Muscle of arm (tissue), 12 donors: ENCODE results near the gene EXOC4. TPM values are rescaled to one million over a fixed set of nuclear protein-coding genes. Genes with fewer than 3 reads are reported as not detected.
A peak's percentile ranks its signal among the peaks of the same experiment; 100 is the strongest.
"Not testable (repeated sequence)": the region's sequence is repeated elsewhere in the genome, so short reads cannot be mapped to it uniquely, and the experiment has no call there.

Source experiments
- DNase-seq: peaks from one replicate; pipeline ENCODE4 v3.0.0-alpha.2; 2013
- polyA plus RNA-seq, 12 donors: library from polyadenylated mRNA; unstranded; fragments of 120-200 nt; gene quantifications; one replicate each; pipeline ENCODE4 v1.2.1, GENCODE V29; 2013; ENCODE audit not compliant: insufficient read length in 12 of 12

EXOC4 gene
- polyA plus RNA-seq, 12 donors, result 25.2 to 79.1 (median 55.5) TPM; not detected in 1

DNA sequence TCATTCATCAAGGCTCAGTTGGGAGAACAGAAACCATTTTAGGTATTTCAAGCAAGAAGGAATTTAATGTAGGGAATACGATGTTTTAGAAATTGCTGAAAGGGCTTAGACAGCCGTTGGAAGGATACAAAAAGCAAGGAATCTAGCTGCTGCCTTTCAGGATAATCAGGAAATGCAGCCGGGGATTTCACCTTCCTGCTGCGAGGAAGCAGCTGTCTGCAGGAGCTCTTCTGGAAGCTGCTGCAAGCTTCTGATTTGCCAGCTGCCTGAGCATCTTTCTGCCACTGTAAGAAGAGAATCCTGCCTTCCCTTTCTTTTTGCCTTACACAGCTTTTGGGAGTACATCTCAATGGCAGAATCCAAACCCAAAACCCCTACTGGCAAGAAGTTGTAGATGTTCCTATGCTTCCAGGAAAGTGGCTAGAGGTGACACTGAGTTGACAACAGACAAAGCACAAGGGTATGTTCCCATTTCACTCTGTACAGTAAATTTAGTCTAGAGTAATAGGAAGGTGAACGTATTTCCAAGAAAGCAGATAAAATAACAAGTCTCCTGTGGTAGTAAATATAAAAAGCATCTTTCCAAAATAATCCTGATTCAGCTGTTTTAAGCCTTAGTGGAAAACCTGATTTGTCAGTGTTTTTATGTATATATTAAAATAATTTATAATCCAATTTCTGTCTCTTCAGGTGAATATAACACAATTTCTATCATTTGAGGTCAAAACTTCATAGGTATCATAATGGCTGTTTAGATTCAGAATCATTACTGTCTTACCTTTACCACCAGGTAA, 725.8 kb downstream of the EXOC4 start:
- DNase-seq, result no peak

DNA sequence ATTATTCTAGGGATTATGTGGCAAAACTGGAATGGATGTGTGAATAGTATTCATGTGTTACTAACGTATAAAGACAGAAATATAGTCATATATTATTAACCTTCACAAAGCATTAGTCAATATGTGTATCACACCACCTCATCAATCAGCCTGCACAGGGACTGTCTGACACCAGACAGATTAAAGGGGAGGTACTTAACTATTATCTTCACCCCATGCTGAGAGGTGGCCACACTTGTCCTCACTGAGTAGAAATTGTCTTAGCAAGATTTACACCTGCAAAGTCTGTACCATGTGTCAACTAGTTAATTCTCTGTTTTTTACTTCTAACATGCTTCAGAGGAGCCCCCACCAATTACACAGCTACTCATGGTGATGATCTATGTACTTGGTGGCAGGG, 727.9 kb downstream of the EXOC4 start:
- no peak for DNase-seq

DNA sequence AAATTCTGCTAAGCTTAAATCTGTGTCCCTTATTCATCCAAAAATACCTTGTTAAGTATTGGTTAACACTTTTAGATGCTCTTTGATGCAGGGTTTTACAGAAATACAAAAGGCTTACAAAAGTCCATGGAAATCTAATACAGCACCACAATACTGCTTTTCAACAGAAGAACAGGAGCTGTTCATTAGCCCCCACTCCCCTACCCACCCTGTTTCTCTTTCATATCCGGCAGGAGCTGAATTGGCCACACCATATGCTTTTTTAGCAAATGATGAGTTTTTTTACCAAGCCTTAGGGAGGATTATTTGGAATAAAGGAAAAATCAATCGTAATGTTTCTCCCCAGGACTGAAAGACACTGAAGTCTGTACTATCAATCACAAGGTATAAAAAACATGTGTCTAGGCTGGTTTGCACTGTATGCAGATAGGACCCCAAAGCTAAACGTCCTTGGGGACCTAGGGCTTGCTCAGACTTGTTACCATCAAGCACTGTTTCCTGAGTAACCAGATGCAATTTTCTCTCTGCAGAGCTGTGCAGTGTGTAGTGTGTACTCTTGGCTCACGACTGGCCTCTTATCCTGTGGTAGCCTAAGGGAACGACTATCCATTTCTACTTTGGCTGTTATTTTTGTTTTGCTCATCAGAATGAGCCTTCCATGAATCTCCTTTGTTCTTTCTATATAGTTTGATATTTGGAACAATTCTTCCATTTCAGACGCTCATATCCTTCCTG, 731.0 kb downstream of the EXOC4 start:
- DNase-seq, result peak; percentile 30

DNA sequence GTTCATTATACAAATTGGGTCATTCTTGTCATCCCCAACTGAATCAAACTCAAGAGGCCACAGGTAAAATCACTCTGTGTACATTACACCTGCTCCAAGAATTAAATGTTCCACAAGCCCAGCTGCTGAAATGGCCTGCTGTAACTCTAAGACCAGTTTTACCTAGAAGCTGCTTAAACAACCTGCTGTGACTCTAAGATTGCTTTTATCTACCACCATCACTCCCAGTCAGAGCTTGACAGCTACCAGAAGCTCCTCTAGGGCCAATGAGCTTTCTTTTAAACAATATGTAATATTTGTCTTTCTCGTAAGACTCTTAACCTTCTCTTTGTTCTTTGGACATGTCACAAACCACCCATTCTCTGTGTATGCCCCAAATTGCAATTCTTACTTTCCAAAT, 732.4 kb downstream of the EXOC4 start:
- DNase-seq, result no peak

DNA sequence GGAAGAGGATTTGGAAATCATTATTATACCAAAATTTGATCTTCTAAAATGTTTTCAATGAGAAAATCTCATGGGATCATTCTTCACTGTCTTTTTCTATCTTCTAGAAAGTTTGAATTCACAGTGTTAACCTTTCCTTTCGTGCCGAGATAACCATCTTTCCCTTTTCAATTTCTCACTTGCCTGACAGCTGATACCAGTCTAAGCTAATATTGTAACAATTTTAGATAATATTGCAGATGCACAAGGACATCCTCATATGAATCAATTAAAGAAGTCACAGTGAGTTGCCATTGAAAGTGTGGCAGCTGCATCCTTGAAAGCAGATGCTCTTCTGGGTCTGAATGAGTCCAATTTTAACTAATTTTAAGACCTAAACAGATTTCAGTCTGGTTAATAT, 734.7 kb downstream of the EXOC4 start:
- no peak for DNase-seq

DNA sequence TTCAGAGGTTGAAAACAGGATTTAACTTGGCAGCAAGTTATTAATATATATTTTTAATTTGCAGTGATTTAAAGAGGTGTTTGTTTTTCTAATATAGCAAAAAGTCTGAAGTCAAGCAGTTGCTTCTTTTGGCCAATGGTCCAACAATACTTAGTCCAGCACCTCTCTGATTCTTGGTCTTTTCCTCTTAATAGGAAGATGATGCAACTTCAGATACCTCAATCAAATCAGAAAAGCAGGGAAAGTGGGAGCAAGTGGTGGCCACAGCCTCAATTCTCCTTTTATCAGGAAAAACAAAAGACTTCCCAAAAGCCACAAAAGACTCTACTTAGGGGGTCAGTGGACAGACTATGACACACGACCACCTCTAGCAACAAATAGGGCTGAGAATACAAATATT, 740.7 kb downstream of the EXOC4 start:
- no peak for DNase-seq

DNA sequence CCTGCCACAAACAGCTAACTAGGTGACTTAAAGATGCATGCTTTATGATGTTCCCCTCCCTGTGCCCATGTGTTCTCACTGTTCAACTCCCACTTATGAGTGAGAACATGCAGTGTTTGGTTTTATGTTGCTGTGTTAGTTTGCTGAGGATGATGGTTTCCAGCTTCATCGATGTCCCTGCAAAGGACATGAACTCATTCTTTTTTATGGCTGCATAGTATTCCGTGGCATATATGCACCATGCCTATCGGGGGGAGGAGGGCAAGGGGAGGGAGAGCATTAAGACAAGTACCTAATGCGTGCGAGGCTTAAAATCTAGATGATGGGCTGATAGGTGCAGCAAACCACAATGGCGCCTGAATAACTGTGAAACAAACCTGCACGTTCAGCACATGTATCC, 741.2 kb downstream of the EXOC4 start:
- not testable (repeated sequence) for DNase-seq

DNA sequence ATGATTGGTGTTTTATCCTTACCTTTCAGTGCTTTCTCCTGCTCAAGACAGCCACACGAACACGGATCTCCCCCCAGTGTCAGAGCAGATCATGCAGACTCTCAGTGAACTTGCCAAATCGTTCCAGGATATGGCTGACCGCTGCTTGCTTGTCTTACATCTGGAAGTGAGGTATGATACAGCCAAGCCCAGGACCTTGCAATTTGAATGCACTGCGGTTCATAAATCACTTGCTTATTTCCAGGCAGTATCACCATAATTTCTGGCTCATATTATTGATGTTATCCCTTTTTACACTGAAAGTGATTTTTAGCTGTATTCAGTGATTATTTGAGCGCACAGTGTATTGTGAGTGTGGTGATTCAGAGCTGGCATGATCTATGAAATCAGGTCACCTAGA, 744.6 kb downstream of the EXOC4 start:
- no peak for DNase-seq

DNA sequence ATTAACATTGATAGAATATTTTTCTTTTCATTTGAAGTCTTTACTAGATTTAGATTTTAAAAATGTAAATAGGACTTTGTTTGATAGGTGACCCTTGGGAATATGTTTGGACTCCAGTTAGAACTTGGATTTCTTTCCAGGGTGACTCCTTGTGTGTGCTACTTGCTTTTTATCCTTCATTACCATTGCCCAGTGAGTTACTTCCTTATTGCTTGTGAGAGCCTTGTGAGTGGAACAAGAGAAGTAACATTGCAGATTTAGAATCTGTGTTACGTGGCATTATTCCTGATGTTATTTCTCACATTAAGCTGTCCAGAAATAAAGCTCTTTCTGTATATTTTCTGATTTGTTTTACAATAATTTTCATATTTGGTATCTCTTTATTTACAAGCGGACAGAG, 746.3 kb downstream of the EXOC4 start:
- DNase-seq, result no peak

DNA sequence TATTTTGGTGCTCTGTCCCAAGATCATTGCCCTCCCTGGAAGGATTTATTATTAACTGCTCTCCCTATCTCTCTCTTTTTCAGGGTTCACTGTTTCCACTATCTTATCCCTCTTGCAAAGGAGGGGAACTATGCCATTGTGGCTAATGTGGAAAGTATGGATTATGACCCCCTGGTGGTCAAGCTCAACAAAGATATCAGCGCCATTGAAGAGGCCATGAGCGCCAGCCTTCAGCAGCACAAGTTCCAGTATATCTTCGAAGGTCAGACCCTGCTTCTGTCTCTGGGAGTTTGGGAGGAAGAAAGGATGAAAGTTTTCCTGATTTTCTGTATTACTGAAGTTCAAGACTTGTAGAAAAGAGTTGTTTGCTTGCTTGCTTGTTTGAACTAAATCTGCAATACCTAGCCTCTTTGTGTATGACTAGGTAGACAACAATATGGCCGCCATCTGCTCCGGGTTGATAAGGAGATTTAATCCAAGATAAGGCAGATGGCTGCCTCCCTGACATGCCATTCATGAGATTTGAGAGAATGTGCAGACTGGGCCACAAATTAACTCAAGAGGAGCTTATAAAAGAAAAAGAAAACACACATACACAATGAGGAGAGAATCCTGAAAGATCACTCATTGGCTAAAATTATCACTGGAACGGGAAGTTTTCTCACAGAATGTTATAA, 752.1 kb downstream of the EXOC4 start:
- DNase-seq, result no peak

DNA sequence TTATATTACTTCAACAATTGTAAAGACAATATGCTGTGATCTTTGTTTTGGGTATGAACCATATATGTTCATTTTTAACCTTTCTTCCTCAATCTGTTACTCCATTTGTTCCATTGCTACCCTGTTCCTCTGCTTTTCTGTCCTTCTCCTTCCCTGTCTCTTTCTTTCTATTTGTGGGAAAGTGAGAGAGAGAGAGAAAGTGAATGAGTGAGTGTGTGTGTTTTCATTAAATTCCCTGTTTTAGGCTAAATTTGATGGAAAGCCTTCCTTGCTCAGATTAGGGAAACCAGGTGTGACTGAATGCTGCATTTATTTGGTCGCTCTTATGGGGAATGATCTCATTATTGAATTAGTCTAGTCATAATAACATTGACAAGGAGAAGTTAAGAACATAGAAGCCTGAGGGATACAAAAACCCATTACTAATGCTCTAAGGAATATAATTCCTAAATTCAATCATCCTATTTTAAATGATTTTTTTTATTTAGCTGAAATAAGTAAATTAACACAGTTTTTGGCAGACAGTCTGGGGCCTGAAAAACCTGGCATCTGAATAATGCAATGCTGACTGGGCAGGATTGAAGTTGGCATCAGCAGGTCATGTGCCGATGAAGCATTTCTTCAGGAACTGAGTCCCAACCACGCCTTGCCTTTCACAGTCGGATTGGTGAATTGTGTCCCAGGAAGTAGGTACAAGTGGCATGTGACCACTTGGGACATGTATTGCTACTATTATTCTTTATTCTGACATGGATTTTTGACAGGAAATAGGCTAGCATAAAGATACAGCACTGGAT, 756.6 kb downstream of the EXOC4 start:
- DNase-seq, result no peak

DNA sequence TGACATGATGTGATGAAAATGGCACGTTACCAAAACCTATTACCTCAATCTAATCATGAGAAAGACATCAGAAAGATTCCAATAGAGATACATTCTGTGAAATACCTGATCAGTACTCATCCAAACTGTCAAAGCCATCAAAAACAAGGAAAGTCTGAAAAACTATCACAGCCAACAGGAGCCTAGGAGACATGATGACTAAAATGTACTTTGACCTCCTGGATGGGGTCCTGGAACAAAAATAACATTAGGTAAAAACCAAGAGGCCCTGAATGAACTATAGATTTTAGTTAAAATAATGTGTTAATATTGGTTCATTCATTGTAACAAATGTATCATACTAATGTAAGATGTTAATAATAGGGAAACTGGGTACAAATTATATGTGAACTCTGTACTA, 760.4 kb downstream of the EXOC4 start:
- no peak for DNase-seq

DNA sequence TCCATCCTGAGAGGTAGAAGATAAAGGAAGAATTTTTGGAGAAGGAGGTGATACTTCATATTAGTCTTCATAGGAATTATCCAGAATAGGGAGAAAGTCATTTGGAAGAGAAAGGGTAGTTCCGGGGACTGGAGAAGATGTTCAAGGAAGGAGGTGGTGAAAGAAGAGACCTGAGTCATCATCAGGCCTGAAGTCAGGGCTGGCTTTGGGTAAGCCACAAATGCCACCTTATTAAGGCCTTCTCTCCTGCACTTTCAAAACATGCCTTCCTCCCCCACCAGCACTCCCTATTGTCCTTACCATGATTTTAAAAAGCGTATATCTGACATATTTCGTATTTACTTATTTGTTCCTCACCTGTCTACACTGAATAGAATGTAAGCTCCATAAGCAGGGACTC, 762.1 kb downstream of the EXOC4 start:
- DNase-seq, result no peak

DNA sequence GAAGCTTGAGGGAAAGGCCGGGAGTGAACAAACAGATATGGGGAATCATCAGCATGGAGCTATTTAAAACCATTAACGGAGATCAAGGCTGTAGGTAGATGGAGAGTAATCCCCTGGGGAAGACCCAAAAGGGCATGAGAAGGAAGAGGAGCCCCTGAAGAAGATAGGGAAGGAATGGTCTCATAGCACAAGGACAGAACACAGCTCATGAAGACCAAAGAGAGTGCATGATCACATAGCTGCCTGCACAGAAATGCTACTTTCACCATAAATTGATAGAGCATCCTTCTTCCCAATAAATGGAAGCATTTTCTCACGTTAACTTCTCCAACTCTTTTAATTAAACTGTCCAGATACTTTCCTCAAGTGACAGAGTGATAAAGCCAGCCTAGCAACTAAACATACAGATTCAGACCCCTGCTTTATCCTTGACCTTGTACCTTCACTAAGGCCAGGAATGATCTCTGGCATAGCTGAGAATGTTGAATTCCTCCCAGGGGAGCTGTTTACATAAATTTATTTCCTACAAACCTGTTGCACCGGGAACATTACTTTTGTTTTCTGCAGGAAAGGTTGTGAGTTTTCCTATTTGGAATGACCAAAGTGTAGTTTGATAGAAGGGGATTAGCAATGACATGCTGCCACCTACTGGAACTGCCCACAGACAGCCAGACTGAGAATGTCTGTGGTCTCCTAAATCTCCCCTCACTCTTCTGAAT, 763.5 kb downstream of the EXOC4 start:
- peak; percentile 52 for DNase-seq

DNA sequence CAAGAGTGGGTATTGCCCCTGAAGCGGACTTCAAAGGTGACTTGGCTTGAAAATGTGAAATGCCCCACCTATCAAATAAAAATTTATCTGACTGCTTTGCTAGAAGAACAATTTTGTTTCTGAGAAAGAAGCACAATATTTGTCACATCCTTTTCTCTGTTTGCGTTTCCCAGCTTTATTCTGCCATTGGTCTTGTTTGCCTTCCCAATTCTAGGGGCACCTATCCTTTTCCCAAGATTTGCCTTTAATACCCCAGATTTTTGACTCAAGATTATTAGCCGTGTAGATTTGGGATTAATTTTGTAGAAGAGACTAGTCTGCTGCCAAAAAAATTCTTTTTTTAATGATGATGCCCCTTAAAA, 764.0 kb downstream of the EXOC4 start:
- no peak for DNase-seq

DNA sequence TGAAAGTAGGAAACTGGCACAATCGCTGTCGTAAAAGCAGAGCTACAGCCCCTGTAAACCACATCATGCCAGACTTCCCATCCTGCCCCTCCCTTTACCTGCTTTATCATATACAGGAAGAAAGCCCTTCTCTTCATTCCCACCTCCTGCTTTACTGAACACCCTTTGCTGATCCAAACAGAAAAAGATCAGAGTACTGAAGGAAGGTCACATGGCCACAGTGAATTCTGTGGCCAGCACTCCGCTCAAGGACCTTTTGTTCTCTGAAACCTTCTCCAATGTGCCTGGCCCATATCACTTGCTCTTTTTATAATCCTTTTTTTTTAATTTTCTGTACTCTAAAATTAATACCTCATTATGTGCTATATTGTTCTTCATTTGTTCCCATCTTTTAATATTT, 765.4 kb downstream of the EXOC4 start:
- no peak for DNase-seq

DNA sequence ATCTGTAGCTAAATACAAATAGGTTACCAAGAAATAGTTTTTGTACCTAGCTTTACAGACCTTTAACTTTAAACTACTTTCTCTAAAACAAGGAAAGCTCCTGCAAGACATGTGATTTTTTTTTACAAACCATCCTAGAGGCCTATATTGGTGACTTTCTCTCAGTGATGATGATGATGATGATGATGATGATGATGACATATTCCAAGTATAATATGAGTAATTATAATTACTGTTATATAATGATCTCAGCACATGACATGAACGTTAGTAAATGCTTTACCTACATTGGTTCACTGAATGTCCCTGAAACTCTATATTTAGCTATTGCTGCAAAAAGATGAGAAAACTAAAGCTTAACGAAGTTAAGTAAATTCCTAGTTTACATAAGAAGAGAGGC, 766.4 kb downstream of the EXOC4 start:
- DNase-seq, result no peak

DNA sequence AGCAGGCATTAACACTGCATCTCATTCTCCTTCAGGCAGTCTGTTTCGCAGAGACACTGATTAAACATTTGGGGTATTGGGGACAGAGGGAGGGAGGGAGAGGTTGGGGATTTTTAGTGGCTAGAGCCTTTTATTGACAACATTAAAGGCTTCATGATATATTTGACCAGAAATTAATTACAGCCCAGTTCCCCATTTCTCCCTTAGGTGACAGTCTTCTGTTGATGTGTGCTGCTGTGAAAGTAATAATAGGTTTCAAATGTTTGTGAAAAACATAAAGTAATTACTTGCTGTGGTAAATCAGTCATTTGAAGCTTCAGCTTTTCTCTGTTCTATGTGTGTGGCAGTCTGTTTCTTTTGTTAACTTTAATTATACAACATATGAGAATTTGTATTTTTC, 769.0 kb downstream of the EXOC4 start:
- no peak for DNase-seq

DNA sequence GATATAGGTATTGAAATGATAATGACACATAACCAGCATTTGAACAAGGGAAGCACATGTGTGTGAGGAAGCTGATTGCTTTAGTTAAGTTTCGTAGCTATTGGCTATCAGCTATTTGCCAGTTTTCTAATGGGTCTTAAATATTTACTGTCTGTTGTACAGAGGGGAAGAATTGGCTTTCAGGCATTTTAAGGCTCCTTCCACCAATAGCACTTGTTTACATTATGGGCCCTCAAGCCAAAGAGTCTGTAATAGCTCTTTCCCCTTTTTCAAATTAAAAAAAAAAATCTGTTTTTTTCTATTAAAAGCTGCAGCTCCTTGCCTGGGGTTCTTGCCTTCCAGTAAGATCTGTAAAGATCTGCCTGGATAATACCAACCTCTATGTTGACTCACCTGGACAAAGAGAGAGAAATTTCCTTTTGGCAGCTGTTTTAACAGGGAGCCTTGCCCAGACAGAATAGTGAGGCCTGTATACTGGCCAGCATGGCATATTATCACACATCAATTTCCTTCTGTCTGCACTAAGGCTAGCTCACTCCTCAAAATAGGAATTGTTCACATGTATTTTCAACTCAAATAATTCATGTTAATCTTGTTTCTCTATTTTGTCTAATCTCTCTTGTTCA, 769.5 kb downstream of the EXOC4 start:
- no peak for DNase-seq

DNA sequence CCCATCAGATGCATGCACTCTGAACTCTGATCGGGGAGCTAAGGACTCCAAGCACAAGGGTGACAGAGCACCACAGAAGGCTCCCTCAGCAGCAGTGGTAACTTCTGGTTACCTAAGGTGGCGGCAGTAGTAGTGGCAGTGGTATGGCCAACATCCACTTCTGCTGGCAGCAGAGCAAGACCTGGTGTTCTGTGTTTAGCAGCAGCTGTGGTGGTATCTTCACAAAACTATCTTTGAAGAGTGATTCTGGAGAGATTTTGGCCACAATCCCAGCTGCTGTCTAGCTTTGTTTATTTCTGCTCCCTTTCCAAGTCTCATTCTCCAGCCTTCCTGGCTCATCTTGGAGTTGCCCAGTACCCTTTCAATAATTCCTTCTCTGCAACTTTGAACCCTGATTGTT, 771.9 kb downstream of the EXOC4 start:
- DNase-seq, result peak; percentile 12

DNA sequence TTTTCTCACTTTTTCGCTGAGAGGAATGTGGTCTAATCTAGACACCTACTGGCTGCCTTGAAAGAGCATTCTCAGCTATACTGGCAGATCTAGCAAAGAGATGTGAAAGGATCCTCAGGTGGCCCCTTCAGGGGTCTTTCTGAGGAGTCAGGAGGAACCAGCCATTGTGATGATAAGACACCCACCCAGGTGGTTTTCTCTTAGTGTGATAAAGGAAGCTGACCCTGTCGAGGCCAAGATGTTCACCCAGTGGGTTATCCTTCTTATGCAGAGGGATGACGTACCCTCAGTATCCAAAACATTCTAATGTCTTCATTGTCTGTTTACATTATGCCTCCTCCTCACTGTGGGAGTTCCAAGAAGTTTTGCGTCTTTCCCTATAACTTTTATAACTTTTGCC, 776.0 kb downstream of the EXOC4 start:
- no peak for DNase-seq
